ENCODE data around the gene TMEM80.

- TF ChIP-seq CTCF (IDR thresholded peaks at IDR 0.05 in 8 of 11, conservative IDR thresholded peaks at IDR 0.05 in 3 of 11) (no peak), POLR2A (IDR thresholded peaks at IDR 0.05) (no peak), POLR2AphosphoS5 (IDR thresholded peaks at IDR 0.05) (peak in 1 of 3 donors; percentile 68)
These were observed 2.7 kb upstream of the TMEM80 start for GRCh38 chr11:692824-693414.
